ENCODE data around the gene LNPEP.
"Not testable (repeated sequence)": the region's sequence is repeated elsewhere in the genome, so short reads cannot be mapped to it uniquely, and the experiment has no call there.

LNPEP gene

GRCh38 chr5:97063251-97063650 is 127.4 kb downstream of the LNPEP start:
- no peak for DNase-seq (ENCODE audit: low read depth)

DNA sequence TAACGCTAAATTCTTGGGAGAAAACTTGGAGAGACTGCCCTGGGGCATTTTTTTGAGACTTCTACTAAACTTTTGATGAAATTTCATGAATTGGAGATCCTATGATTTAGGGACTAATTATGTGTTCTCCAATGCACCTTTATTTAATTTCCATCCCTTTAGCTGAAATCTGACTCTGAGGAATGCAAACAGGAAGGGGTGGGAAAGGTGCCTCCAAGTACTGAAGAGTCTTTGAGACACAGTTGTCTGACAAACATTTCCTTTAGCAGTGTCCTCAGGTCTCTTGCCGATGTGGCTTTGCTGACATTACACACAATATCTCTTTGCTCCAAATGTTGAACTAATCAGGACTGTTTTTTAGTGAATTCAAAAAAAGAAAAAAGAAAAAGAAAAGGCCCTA is 129.6 kb downstream of the LNPEP start:
- DNase-seq (ENCODE audit: low read depth): no peak

DNA sequence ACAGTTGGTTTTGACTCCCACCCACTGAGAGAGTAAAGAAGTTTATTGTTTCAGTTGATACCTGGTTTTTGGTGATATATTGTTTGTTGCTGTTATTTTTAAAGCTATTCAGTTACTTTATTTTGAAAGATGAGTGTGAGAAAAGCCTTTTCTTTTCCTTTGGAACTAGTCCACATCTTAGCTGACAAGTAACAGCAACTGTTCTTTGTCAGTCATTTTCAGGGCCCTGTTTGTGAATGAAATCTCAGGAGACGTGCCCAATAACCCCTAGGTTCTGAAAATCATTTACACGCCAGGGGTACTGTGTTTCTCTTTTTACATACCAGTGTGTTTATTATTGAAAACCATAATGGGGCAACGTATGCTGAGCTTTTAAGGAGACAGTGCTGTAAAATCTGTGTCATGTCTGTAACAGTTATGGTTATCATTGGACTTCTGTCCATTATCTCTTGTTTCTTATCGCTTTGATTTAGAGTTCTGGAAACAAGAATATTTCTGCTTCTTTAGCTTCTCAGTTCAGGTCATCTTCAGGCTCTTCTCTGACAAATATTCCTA is 131.5 kb downstream of the LNPEP start:
- no peak for DNase-seq (ENCODE audit: low read depth)

DNA sequence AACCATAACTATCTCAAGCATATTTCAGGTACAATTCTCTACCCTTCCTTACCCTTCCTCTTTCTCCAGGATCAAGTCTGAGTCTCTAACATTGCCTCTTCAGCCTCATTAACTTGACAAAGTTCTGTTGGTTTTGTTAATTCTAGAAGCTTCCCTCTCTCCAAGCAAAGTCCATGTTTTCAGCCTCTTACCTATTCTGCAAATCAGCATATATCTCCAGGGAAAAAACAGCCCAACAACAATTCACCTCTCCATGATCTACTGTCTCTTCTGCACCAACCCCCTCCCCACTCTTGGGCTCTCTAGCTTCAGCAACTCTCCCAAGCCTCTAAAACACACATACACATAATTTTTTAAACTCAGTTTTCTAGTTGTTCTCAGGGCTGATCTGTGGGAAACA is 134.4 kb downstream of the LNPEP start:
- DNase-seq (ENCODE audit: low read depth): no peak

- no peak for DNase-seq (ENCODE audit: low read depth)
Measured at GRCh38 chr5:97071101-97071500, 135.2 kb downstream of the LNPEP start.

- DNase-seq (ENCODE audit: low read depth): no peak
Measured at GRCh38 chr5:97071993-97072392, 136.1 kb downstream of the LNPEP start.

DNA sequence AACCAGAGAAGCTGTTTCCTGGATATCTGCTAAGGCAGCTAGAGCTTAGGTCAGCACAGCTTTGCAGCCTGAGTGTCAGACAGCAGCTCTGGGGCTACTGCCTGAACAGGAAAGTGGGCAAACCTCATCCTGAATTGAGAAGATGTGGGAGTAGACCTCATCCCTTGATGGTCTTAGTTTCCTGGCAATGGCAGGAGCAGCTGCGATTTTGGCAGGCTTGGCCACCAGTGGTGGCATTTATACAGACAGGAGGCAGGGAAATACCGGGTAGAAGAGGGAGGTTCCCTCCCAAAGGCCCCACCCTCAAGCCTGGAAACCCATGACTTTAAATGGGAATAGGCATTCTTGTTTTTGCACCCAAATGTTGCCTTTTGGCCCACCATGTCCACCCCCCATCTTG is 136.8 kb downstream of the LNPEP start:
- no peak for DNase-seq (ENCODE audit: low read depth)

- no peak for DNase-seq (ENCODE audit: low read depth)
Measured at GRCh38 chr5:97073420-97073819, 137.5 kb downstream of the LNPEP start.

GRCh38 chr5:97074859-97075489 is 139.1 kb downstream of the LNPEP start:
- DNase-seq (ENCODE audit: low read depth): no peak

- DNase-seq (ENCODE audit: low read depth): no peak
Measured at GRCh38 chr5:97075649-97076048, 139.8 kb downstream of the LNPEP start.

- DNase-seq (ENCODE audit: low read depth): no peak
Measured at GRCh38 chr5:97076098-97076497, 140.2 kb downstream of the LNPEP start.

DNA sequence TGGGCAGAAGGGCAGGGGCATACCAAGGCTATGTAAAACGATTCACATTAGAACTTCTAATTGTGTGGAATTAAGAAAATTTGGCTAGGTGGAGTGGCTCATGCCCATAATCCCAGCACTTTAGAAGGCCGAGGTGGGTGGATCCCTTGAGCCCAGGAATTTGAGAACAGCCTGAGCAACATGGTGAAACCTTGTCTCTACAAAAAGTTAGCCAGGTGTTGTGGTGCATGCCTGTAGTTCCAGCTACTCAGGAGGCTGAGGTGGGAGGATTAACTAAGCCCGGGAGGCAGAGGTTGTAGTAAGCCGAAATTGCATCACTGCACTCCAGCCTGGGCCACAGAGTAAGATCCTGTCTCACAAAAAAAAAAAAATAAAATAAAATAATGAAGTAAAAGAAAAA is 141.4 kb downstream of the LNPEP start:
- no peak for DNase-seq (ENCODE audit: low read depth)

DNA sequence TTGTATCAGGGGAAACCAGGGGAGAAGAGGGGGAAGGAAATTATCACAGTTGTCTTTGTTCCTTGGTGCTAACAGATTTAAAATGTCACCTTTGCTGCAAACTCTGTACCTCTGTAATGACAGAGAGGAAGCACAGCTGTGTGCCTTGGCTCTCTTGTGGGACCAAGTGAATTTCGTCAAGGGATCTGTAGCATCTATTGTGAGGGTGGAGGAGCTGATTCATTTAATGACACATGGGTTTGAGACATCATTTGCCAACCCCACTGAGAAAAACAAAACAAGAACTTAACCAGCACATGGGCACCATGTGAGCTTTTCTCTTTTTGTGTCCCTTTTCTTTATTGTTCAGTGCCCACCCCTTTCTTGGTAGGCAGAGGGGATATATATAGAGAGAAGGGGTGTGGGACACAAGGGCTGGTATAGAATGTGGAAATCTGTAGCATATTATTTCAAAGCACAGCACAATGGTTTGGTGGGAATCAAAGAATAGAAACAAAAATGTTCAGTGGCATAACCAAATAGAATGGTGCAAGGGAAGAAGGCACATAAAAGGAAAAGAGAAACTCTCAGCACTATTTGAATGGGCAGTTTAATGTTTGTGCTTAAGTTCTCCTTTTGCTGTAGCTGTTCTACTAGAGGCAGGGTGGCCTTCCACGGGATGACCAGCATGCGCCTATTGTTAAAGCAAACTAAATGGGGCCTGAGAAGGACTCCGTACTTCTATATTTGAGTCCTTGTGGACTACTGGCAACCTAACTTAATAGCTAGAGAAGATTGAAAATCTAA is 143.3 kb downstream of the LNPEP start:
- no peak for DNase-seq (ENCODE audit: low read depth)

DNA sequence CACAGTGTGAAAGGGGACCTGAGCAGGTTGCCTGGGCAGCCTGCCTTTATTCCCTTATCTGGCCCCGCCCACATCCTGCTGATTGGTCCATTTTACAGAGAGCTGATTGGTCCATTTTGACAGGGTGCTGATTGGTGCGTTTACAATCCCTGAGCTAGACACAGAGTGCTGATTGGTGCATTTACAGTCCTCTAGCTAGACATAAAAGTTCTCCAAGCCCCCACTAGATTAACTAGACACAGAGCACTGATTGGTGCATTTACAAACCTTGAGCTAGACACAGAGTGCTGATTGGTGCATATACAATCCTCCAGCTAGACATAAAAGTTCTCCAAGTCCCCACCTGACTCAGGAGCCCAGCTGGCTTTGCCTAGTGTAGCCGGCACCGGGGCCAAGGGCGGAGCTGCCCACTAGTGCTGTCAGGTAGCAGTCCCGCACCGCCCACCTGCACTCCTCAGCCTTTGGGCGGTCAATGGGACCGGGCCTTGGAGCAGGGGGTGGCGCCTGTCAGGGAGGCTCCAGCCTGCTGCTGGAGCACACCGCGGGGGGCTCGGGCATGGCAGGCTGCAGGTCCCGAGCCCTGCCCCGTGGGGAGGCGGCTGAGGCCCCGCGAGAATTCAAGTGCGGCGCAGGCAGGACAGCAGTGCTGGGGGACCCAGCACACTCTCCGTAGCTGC is 149.0 kb downstream of the LNPEP start:
- not testable (repeated sequence) for DNase-seq (ENCODE audit: low read depth)

DNA sequence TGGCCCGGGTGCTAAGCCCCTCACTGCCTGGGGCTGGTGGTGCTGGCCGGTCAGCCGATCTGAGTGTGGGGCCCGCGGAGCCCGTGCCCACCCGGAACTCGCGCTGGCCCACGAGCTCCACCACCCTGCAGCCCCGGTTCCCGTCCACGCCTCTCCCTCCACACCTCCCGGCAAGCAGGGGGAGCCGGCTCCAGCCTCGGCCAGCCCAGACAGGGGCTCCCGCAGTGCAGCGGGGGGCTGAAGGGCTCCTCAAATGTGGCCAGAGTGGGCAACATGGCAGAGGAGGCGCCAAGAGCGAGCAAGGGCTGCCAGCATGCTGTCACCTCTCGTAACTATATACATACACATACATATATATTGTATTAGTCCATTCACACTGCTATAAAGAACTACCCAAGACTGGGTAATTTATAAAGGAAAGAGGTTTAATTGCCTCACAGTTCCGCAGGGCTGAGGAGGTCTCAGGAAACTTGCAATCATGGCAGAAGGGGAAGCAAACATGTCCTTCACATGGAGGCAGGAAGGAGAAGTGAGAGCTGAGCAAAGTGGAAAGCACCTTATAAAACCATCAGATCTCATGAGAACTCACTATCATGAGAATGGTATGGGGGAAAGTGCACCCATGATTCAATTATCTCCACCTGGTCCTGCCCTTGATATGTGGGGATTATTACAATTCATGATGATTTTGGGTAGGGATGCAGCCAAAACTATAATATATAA is 149.7 kb downstream of the LNPEP start:
- no peak for DNase-seq (ENCODE audit: low read depth)

Measured in T follicular helper cell (primary cell).